B cell (primary cell): ENCODE results near the gene GRIPAP1. TPM values are rescaled to one million over a fixed set of nuclear protein-coding genes. Genes with fewer than 3 reads are reported as not detected.

ENCODE experiments used
- ATAC-seq: fragments of 200-7000 bp; cut with Tn5 transposase; one replicate; pipeline ENCODE4 v1.10.0; 2021; ENCODE audit warnings: low read depth, mild to moderate bottlenecking, moderate number of reproducible peaks, moderate library complexity
- CTCF ChIA-PET: fragments of 350-600 bp; sonication (Branson Sonifier 250); formaldehyde crosslinking; loops from one replicate; lab custom pipeline; 2021; ENCODE audit warnings: antibody characterized with exemption, inconsistent platforms; lab: Charles Lee
- POLR2A ChIA-PET: fragments of 350-600 bp; sonication (Branson Sonifier 250); formaldehyde crosslinking; loops from one replicate; lab custom pipeline; 2021; ENCODE audit warnings: antibody characterized with exemption; lab: Charles Lee
- DNase-seq: peaks from one replicate; pipeline ENCODE4 v3.0.0; 2013
- H2AFZ ChIP-seq: 2 replicates; pipeline ENCODE4 v1.6.1; 2012; ENCODE audit warnings: mild to moderate bottlenecking, low read depth, low read length; ENCODE audit not compliant: insufficient read depth, poor library complexity, severe bottlenecking
- H3K27ac ChIP-seq, 2 donors: 1 replicate in 1 of 2; 2 replicates in 1 of 2; pipeline ENCODE4 v1.5.1; 2012 to 2013; ENCODE audit warnings: low read length in 2 of 2, mild to moderate bottlenecking in 2 of 2, moderate library complexity in 1 of 2
- H3K27me3 ChIP-seq, 4 experiments: fragments of 200-600 bp in 1 of 4; sonication (generic) in 1 of 4; replicated peaks in 1 of 4; 1 replicate in 2 of 4; 2 replicates in 2 of 4; pipeline versions ENCODE4 v1.6.1 to v1.7.0; 2013 to 2016; ENCODE audit warnings: low read length in 3 of 4, mild to moderate bottlenecking in 2 of 4, mixed read lengths in 1 of 4, moderate library complexity in 1 of 4; ENCODE audit not compliant: insufficient read depth in 4 of 4, control insufficient read depth in 3 of 4; ENCODE audit errors: control extremely low read depth in 1 of 4
- H3K36me3 ChIP-seq, 2 experiments: replicated peaks in 1 of 2; 1 replicate in 1 of 2; 2 replicates in 1 of 2; pipeline versions ENCODE4 v1.6.1 to v1.7.1; 2013; ENCODE audit warnings: low read length in 1 of 2; ENCODE audit not compliant: insufficient read depth in 2 of 2, control insufficient read depth in 1 of 2; ENCODE audit errors: control extremely low read depth in 1 of 2, extremely low read depth in 1 of 2
- H3K4me1 ChIP-seq, 2 donors: fragments of 200-600 bp in 1 of 2; sonication (generic) in 1 of 2; 1 replicate in 1 of 2; 2 replicates in 1 of 2; pipeline versions ENCODE4 v1.5.1 to v1.6.1; 2013 to 2017; ENCODE audit warnings: low read length in 2 of 2; ENCODE audit not compliant: control insufficient read depth in 2 of 2, insufficient read depth in 2 of 2
- H3K4me2 ChIP-seq: replicated peaks from 2 replicates; pipeline ENCODE3; 2012; ENCODE audit warnings: mild to moderate bottlenecking, low read depth, low read length; ENCODE audit not compliant: poor library complexity, severe bottlenecking
- H3K4me3 ChIP-seq, 5 experiments: fragments of 200-600 bp in 1 of 5; sonication (generic) in 1 of 5; 1 replicate in 3 of 5; 2 replicates in 2 of 5; pipeline versions ENCODE4 v1.5.1 to v1.7.0; 2011 to 2016; ENCODE audit warnings: low read length in 4 of 5, mild to moderate bottlenecking in 4 of 5, low read depth in 2 of 5, control low read depth in 1 of 5, moderate library complexity in 1 of 5; ENCODE audit not compliant: insufficient read depth in 1 of 5; ENCODE audit errors: control extremely low read depth in 1 of 5, extremely low read depth in 1 of 5
- H3K79me2 ChIP-seq: fragments of 200-600 bp; sonication (generic); one replicate; pipeline ENCODE4 v1.6.0; 2016; ENCODE audit warnings: low read length; ENCODE audit not compliant: control insufficient read depth, insufficient read depth
- H3K9ac ChIP-seq: fragments of 200-600 bp; sonication (generic); 2 replicates; pipeline ENCODE4 v1.6.1; 2017; ENCODE audit warnings: mild to moderate bottlenecking, low read length, moderate library complexity
- H3K9me3 ChIP-seq, 3 donors: one replicate each; pipeline versions ENCODE4 v1.6.1 to v1.7.1; 2013; ENCODE audit warnings: low read length in 2 of 3; ENCODE audit not compliant: control insufficient read depth in 2 of 3, insufficient read depth in 1 of 3; ENCODE audit errors: control extremely low read depth in 1 of 3
- H4K20me1 ChIP-seq: 2 replicates; pipeline ENCODE4 v1.6.0; 2012; ENCODE audit warnings: mild to moderate bottlenecking, low read length; ENCODE audit not compliant: insufficient read depth, control insufficient read depth, poor library complexity, severe bottlenecking
- H3K27ac Mint-ChIP-seq: one replicate; pipeline ENCODE4 v1.8.0; 2021; ENCODE audit warnings: mixed read lengths
- H3K27me3 Mint-ChIP-seq: one replicate; pipeline ENCODE4 v1.8.0; 2021; ENCODE audit warnings: mixed read lengths
- H3K4me1 Mint-ChIP-seq: one replicate; pipeline ENCODE4 v1.8.0; 2021; ENCODE audit warnings: mixed read lengths
- H3K4me3 Mint-ChIP-seq: one replicate; pipeline ENCODE4 v1.8.0; 2021; ENCODE audit warnings: mixed read lengths
- H3K9me3 Mint-ChIP-seq: one replicate; pipeline ENCODE4 v1.8.0; 2022; ENCODE audit warnings: mixed read lengths; ENCODE audit not compliant: insufficient read depth
- EZH2 ChIP-seq: IDR thresholded peaks from 2 replicates; pipeline ENCODE4 v1.6.1; 2012; ENCODE audit warnings: borderline replicate concordance, low read depth, mild to moderate bottlenecking, moderate library complexity, low read length; ENCODE audit not compliant: insufficient read depth, poor library complexity, severe bottlenecking
- WGBS: methylation state at CpG from one replicate; pipeline ENCODE4 v1.1.5; 2013; ENCODE audit warnings: missing lambda C conversion rate; ENCODE audit not compliant: insufficient coverage; 5-methylcytosine and 5-hydroxymethylcytosine counted together
- intact Hi-C: fragments of 100-400 bp; cut with micrococcal nuclease; formaldehyde crosslinking; loops from one replicate; pipeline ENCODE4 v1.10.0; 2022
- polyA plus RNA-seq: library from polyadenylated mRNA; depleted of rRNA; stranded (reverse); fragments of >200 nt; gene quantifications from 2 replicates; pipeline ENCODE4 v1.2.3, GENCODE V29; 2012
- small RNA-seq: library from RNA; depleted of rRNA; stranded (forward); fragments of <200 nt; gene quantifications from one replicate; pipeline ENCODE3, GENCODE V24; 2012; ENCODE audit warnings: low replicate concordance, low read depth; ENCODE audit not compliant: insufficient read length
- total RNA-seq, 2 donors: library from RNA; stranded (reverse); fragments of 120-200 nt in 1 of 2; gene quantifications; 1 replicate in 1 of 2; 2 replicates in 1 of 2; pipeline versions ENCODE4 v1.2.3 to v1.2.4, GENCODE V29; 2013 to 2022
- TF ChIP-seq, protein P1 (sequence below): fragments of 200-600 bp; IDR thresholded peaks from one replicate; pipeline ENCODE4 v1.8.0; 2022; ENCODE audit warnings: antibody characterized with exemption, mild to moderate bottlenecking

Gene GRIPAP1
- total and polyA plus RNA-seq, 2 donors (not counting 1 experiment from before 2014, with no cell fraction given) = 70.7 to 143 TPM

DNA sequence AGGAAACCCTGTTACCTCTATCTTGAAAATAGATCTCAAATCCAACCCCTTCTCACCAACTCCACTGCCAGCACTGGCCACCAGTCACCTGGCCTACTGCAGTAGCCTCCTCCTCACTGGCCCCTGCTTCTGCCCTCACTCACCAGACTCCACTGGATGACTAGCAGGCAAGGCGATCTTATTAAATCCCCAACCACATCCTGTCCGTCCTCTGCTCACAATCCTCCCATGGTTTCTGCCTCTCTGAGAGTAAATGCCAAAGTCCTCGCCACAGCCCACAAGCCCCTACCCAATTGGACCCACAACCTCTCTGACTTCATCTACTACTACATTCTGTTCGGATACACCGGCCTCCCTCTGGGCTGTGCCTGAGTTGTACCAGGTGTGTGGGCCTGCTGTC lies 77.8 kb downstream of the GRIPAP1 start:
- H3K9me3 Mint-ChIP-seq = no peaks in the 10 kb centered on the region
- Histone ChIP-seq H3K27me3 (no peaks in the 10 kb centered on the region), H3K36me3 (peaks cover 0 to 33% of the 10 kb centered on the region in 2 experiments), H3K4me2 (no peak overlapping the region), H3K9ac (no peak overlapping the region), H3K9me3 (no peaks in the 10 kb centered on the region), H3K79me2 (peaks cover 55% of the 10 kb centered on the region), H3K4me1 (peaks cover 41 to 53% of the 10 kb centered on the region in 2 donors), H3K4me3 (no peak overlapping the region), H2AFZ (no peak overlapping the region), H4K20me1 (no peaks in the 10 kb centered on the region), H3K27ac (no peak overlapping the region)
- no peaks in the 10 kb centered on the region for H3K27me3 Mint-ChIP-seq
- peak overlapping the region; percentile 68 for H3K27ac Mint-ChIP-seq
- intact Hi-C loops = no loop called here
- peaks cover 46% of the 10 kb centered on the region for H3K4me1 Mint-ChIP-seq
- H3K4me3 Mint-ChIP-seq = no peak overlapping the region
- ChIA-PET POLR2A (no interaction called here), CTCF (no interaction called here)
- no peak for TF ChIP-seq EZH2
- TF ChIP-seq, protein P1, sequence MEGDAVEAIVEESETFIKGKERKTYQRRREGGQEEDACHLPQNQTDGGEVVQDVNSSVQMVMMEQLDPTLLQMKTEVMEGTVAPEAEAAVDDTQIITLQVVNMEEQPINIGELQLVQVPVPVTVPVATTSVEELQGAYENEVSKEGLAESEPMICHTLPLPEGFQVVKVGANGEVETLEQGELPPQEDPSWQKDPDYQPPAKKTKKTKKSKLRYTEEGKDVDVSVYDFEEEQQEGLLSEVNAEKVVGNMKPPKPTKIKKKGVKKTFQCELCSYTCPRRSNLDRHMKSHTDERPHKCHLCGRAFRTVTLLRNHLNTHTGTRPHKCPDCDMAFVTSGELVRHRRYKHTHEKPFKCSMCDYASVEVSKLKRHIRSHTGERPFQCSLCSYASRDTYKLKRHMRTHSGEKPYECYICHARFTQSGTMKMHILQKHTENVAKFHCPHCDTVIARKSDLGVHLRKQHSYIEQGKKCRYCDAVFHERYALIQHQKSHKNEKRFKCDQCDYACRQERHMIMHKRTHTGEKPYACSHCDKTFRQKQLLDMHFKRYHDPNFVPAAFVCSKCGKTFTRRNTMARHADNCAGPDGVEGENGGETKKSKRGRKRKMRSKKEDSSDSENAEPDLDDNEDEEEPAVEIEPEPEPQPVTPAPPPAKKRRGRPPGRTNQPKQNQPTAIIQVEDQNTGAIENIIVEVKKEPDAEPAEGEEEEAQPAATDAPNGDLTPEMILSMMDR = no peak
- WGBS = 86% methylated on average over 4 of the region's 5 CpGs
- ATAC-seq = no peak
- DNase-seq = no peak

DNA sequence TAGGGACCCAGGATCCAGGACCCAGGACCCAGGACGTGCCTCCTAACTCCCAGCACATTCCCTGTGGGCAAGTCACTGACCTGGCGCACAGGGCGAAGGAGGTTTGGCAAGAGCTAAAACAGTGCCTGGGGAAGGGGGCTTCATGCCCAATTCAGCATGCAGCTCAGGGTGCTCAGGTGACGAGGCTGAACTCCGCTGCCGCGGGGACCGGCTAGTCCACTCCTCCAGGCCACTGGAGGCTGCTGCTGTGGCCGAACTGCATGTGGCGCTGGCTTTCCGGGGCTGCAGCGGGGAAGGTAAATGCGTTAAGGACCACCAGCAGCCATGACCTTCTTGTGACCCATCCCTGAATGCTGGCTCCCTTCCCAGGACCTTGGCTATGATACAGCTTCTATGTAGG lies 78.3 kb downstream of the GRIPAP1 start:
- peaks cover 56% of the 10 kb centered on the region for H3K79me2 ChIP-seq
- H4K20me1 ChIP-seq = peaks cover under 1% of the 10 kb centered on the region
- ChIA-PET CTCF (no interaction called here), POLR2A (no interaction called here)
- intact Hi-C loops = no loop called here
- H3K9me3 ChIP-seq = no peaks in the 10 kb centered on the region
- H3K4me3 Mint-ChIP-seq = no peak overlapping the region
- H3K36me3 ChIP-seq = peaks cover 0 to 33% of the 10 kb centered on the region in 2 experiments
- no peaks in the 10 kb centered on the region for H3K9me3 Mint-ChIP-seq
- H3K9ac ChIP-seq = no peak overlapping the region
- no peaks in the 10 kb centered on the region for H3K27me3 Mint-ChIP-seq
- no peak for TF ChIP-seq EZH2
- TF ChIP-seq, protein P1 = no peak
- ATAC-seq (no peak), DNase-seq (no peak)
- H3K4me1 ChIP-seq = peaks cover 41 to 50% of the 10 kb centered on the region in 2 donors
- WGBS = 97% methylated on average over 10 of the region's 13 CpGs
- no peak overlapping the region for H2AFZ ChIP-seq
- H3K4me3 ChIP-seq = no peak overlapping the region
- H3K27ac Mint-ChIP-seq = peak overlapping the region; percentile 68
- H3K27ac ChIP-seq = no peak overlapping the region
- H3K4me1 Mint-ChIP-seq = peaks cover 46% of the 10 kb centered on the region
- no peaks in the 10 kb centered on the region for H3K27me3 ChIP-seq
- H3K4me2 ChIP-seq = no peak overlapping the region

Small RNA genes lying within 50 kb of the gene (small RNA-seq; reads per million reads assigned to genes)
- not detected for gene RNU6-722P

Other genes starting within 250 kb of the GRIPAP1 start
- gene GLOD5, start 240.5 kb downstream of the GRIPAP1 start, total RNA-seq = not detected in 2 replicates
- not detected in 2 replicates for gene GLOD5, start 240.5 kb downstream of the GRIPAP1 start, polyA plus RNA-seq
- gene GATA1, start 215.7 kb downstream of the GRIPAP1 start, total RNA-seq = not detected in 2 replicates
- gene GATA1, start 215.7 kb downstream of the GRIPAP1 start, polyA plus RNA-seq = 0.16 TPM in 1 of 2 replicates, not detected in the other
- 168 and 170 TPM in 2 replicates for gene HDAC6, start 200.2 kb downstream of the GRIPAP1 start, total RNA-seq
- gene HDAC6, start 200.2 kb downstream of the GRIPAP1 start, polyA plus RNA-seq = 125 and 137 TPM in 2 replicates
- not detected in 2 replicates for gene ERAS, start 175.8 kb downstream of the GRIPAP1 start, total RNA-seq
- gene ERAS, start 175.8 kb downstream of the GRIPAP1 start, polyA plus RNA-seq = 0.09 and 0.19 TPM in 2 replicates
- gene PCSK1N, start 166.7 kb downstream of the GRIPAP1 start, total RNA-seq = not detected in 2 replicates
- gene PCSK1N, start 166.7 kb downstream of the GRIPAP1 start, polyA plus RNA-seq = 0.09 TPM in 1 of 2 replicates, not detected in the other
- 50.0 and 54.3 TPM in 2 replicates for gene TIMM17B, start 104.5 kb downstream of the GRIPAP1 start, total RNA-seq
- 52.3 and 63.9 TPM in 2 replicates for gene TIMM17B, start 104.5 kb downstream of the GRIPAP1 start, polyA plus RNA-seq
- gene PQBP1, start 104.3 kb downstream of the GRIPAP1 start, total RNA-seq = 89.5 and 89.9 TPM in 2 replicates
- 128 and 138 TPM in 2 replicates for gene PQBP1, start 104.3 kb downstream of the GRIPAP1 start, polyA plus RNA-seq
- gene SLC35A2, start 90.6 kb downstream of the GRIPAP1 start, total RNA-seq = 19.1 and 24.1 TPM in 2 replicates
- 22.0 and 35.2 TPM in 2 replicates for gene SLC35A2, start 90.6 kb downstream of the GRIPAP1 start, polyA plus RNA-seq
- 315 and 323 TPM in 2 replicates for gene PIM2, start 83.2 kb downstream of the GRIPAP1 start, total RNA-seq
- 249 and 276 TPM in 2 replicates for gene PIM2, start 83.2 kb downstream of the GRIPAP1 start, polyA plus RNA-seq
- 101 and 105 TPM in 2 replicates for gene OTUD5, start 44.7 kb downstream of the GRIPAP1 start, total RNA-seq
- gene OTUD5, start 44.7 kb downstream of the GRIPAP1 start, polyA plus RNA-seq = 116 and 130 TPM in 2 replicates
- 1.5 and 2.3 TPM in 2 replicates for gene KCND1, start 30.4 kb downstream of the GRIPAP1 start, total RNA-seq
- gene KCND1, start 30.4 kb downstream of the GRIPAP1 start, polyA plus RNA-seq = 2.2 and 4.3 TPM in 2 replicates
- 38.9 and 42.1 TPM in 2 replicates for gene TFE3, start 41.1 kb upstream of the GRIPAP1 start, total RNA-seq
- 21.0 and 31.1 TPM in 2 replicates for gene TFE3, start 41.1 kb upstream of the GRIPAP1 start, polyA plus RNA-seq
- gene CCDC120, start 56.7 kb upstream of the GRIPAP1 start, total RNA-seq = 12.5 and 16.2 TPM in 2 replicates
- gene CCDC120, start 56.7 kb upstream of the GRIPAP1 start, polyA plus RNA-seq = 5.7 and 7.6 TPM in 2 replicates
- 19.0 and 22.5 TPM in 2 replicates for gene PRAF2, start 71.7 kb upstream of the GRIPAP1 start, total RNA-seq
- 18.2 and 19.4 TPM in 2 replicates for gene PRAF2, start 71.7 kb upstream of the GRIPAP1 start, polyA plus RNA-seq
- gene WDR45, start 77.6 kb upstream of the GRIPAP1 start, total RNA-seq = 92.0 and 100 TPM in 2 replicates
- gene WDR45, start 77.6 kb upstream of the GRIPAP1 start, polyA plus RNA-seq = 153 and 238 TPM in 2 replicates
- 16.8 and 18.7 TPM in 2 replicates for gene GPKOW, start 121.5 kb upstream of the GRIPAP1 start, total RNA-seq
- gene GPKOW, start 121.5 kb upstream of the GRIPAP1 start, polyA plus RNA-seq = 8.7 and 12.9 TPM in 2 replicates
- gene MAGIX, start 160.5 kb upstream of the GRIPAP1 start, total RNA-seq = 1.6 and 2.4 TPM in 2 replicates
- gene MAGIX, start 160.5 kb upstream of the GRIPAP1 start, polyA plus RNA-seq = 0.78 and 1.2 TPM in 2 replicates
- 194 and 196 TPM in 2 replicates for gene PLP2, start 169.6 kb upstream of the GRIPAP1 start, total RNA-seq
- gene PLP2, start 169.6 kb upstream of the GRIPAP1 start, polyA plus RNA-seq = 174 and 214 TPM in 2 replicates
- gene PRICKLE3, start 184.1 kb upstream of the GRIPAP1 start, total RNA-seq = 13.2 and 16.2 TPM in 2 replicates
- gene PRICKLE3, start 184.1 kb upstream of the GRIPAP1 start, polyA plus RNA-seq = 21.0 and 24.2 TPM in 2 replicates
- gene SYP, start 197.9 kb upstream of the GRIPAP1 start, total RNA-seq = 1.2 TPM in 2 replicates
- gene SYP, start 197.9 kb upstream of the GRIPAP1 start, polyA plus RNA-seq = 0.61 and 1.6 TPM in 2 replicates
- gene CACNA1F, start 231.1 kb upstream of the GRIPAP1 start, total RNA-seq = 6.7 and 8.2 TPM in 2 replicates
- 9.3 and 9.5 TPM in 2 replicates for gene CACNA1F, start 231.1 kb upstream of the GRIPAP1 start, polyA plus RNA-seq
- gene CCDC22, start 233.2 kb upstream of the GRIPAP1 start, total RNA-seq = 27.2 and 29.4 TPM in 2 replicates
- gene CCDC22, start 233.2 kb upstream of the GRIPAP1 start, polyA plus RNA-seq = 29.4 and 30.6 TPM in 2 replicates